Measurements from ENCODE around the gene SGK1. TPM values are rescaled to one million over a fixed set of nuclear protein-coding genes. Genes with fewer than 3 reads are reported as not detected.
A peak's percentile ranks its signal among the peaks of the same experiment; 100 is the strongest.
"Not testable (repeated sequence)": the region's sequence is repeated elsewhere in the genome, so short reads cannot be mapped to it uniquely, and the experiment has no call there.

SGK1 gene
- polyA plus RNA-seq, 3 donors, result 73.8 to 100 (median 75.8) TPM

GRCh38 chr6:134245706-134246105 lies 72.2 kb downstream of the SGK1 start:
- no peak for DNase-seq (ENCODE audit: extremely low read depth in 1 of 11, low read depth in 9 of 11, low spot score in 4 of 11)

- no peak for DNase-seq (ENCODE audit: extremely low read depth in 1 of 11, low read depth in 9 of 11, low spot score in 4 of 11)
These were observed 72.9 kb downstream of the SGK1 start for GRCh38 chr6:134245041-134245440.

- DNase-seq (ENCODE audit: extremely low read depth in 1 of 11, low read depth in 9 of 11, low spot score in 4 of 11), result no peak
These were observed 77.1 kb downstream of the SGK1 start for GRCh38 chr6:134240665-134241431.

- DNase-seq (ENCODE audit: extremely low read depth in 1 of 11, low read depth in 9 of 11, low spot score in 4 of 11), result no peak
These were observed 78.7 kb downstream of the SGK1 start for GRCh38 chr6:134238960-134239795.

- DNase-seq (ENCODE audit: extremely low read depth in 1 of 11, low read depth in 9 of 11, low spot score in 4 of 11), result no peak
These were observed 79.9 kb downstream of the SGK1 start for GRCh38 chr6:134238006-134238405.

- DNase-seq (ENCODE audit: extremely low read depth in 1 of 11, low read depth in 9 of 11, low spot score in 4 of 11), result no peak
These were observed 81.8 kb downstream of the SGK1 start for GRCh38 chr6:134235937-134236751.

GRCh38 chr6:134235334-134235733 lies 82.6 kb downstream of the SGK1 start:
- not testable (repeated sequence) for DNase-seq (ENCODE audit: extremely low read depth in 1 of 11, low read depth in 9 of 11, low spot score in 4 of 11)

GRCh38 chr6:134233180-134233955 lies 84.5 kb downstream of the SGK1 start:
- DNase-seq (ENCODE audit: extremely low read depth in 1 of 11, low read depth in 9 of 11, low spot score in 4 of 11), result no peak

- no peak for DNase-seq (ENCODE audit: extremely low read depth in 1 of 11, low read depth in 9 of 11, low spot score in 4 of 11)
These were observed 87.0 kb downstream of the SGK1 start for GRCh38 chr6:134230940-134231339.

GRCh38 chr6:134230087-134230700 lies 87.7 kb downstream of the SGK1 start:
- DNase-seq (ENCODE audit: extremely low read depth in 1 of 11, low read depth in 9 of 11, low spot score in 4 of 11), result no peak

- DNase-seq (ENCODE audit: extremely low read depth in 1 of 11, low read depth in 9 of 11, low spot score in 4 of 11), result no peak
These were observed 88.4 kb downstream of the SGK1 start for GRCh38 chr6:134229520-134229919.

- DNase-seq (ENCODE audit: extremely low read depth in 1 of 11, low read depth in 9 of 11, low spot score in 4 of 11), result peak in 5 of 11 donors; percentile 9 to 41 (median 11)
These were observed 94.0 kb downstream of the SGK1 start for GRCh38 chr6:134223796-134224420.

- DNase-seq (ENCODE audit: extremely low read depth in 1 of 11, low read depth in 9 of 11, low spot score in 4 of 11), result no peak
These were observed 96.7 kb downstream of the SGK1 start for GRCh38 chr6:134221250-134221649.

GRCh38 chr6:134217798-134218140 lies 100.1 kb downstream of the SGK1 start:
- DNase-seq (ENCODE audit: extremely low read depth in 1 of 11, low read depth in 9 of 11, low spot score in 4 of 11), result no peak

- no peak for DNase-seq (ENCODE audit: extremely low read depth in 1 of 11, low read depth in 9 of 11, low spot score in 4 of 11)
These were observed 100.7 kb downstream of the SGK1 start for GRCh38 chr6:134217105-134217797.

- DNase-seq (ENCODE audit: extremely low read depth in 1 of 11, low read depth in 9 of 11, low spot score in 4 of 11), result no peak
These were observed 101.5 kb downstream of the SGK1 start for GRCh38 chr6:134216301-134217010.

- not testable (repeated sequence) for DNase-seq (ENCODE audit: extremely low read depth in 1 of 11, low read depth in 9 of 11, low spot score in 4 of 11)
These were observed 104.5 kb downstream of the SGK1 start for GRCh38 chr6:134213410-134213809.

Data from renal cortex interstitium (tissue), 11 donors.